HG03039 (cell line): ENCODE results near the gene UVRAG.
A peak's percentile ranks its signal among the peaks of the same experiment; 100 is the strongest.

ENCODE experiments used
- ATAC-seq: cut with Tn5 transposase; IDR thresholded peaks from one replicate; pipeline ENCODE4 v1.9.1; 2021; ENCODE audit warnings: mild to moderate bottlenecking, moderate library complexity; ENCODE audit not compliant: unreplicated experiment

The UVRAG gene

GRCh38 chr11:76131671-76132631 is 316.9 kb downstream of the UVRAG start:
- no peak for ATAC-seq

GRCh38 chr11:76134239-76134638 is 319.2 kb downstream of the UVRAG start:
- ATAC-seq: no peak

DNA sequence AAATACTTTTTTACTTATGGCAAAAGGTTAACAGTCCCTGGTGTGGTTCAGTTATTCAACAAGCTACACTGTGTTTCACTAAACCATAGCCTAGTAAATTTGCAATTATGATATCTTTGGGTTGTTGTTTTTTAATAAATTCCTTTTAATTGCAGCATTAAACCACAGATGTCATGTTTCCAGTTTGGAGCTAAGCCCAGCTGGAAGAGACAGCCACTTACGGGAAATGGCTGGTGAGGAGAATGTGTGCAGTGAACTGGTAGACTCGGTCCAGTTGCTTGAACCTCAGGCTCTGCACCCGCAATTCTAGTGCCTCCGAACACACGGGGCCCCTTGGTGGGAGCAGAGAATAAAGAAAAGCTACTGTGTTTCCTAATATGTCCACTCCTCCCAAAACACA is 320.5 kb downstream of the UVRAG start:
- ATAC-seq: no peak

GRCh38 chr11:76139314-76139713 is 324.3 kb downstream of the UVRAG start:
- ATAC-seq: no peak

DNA sequence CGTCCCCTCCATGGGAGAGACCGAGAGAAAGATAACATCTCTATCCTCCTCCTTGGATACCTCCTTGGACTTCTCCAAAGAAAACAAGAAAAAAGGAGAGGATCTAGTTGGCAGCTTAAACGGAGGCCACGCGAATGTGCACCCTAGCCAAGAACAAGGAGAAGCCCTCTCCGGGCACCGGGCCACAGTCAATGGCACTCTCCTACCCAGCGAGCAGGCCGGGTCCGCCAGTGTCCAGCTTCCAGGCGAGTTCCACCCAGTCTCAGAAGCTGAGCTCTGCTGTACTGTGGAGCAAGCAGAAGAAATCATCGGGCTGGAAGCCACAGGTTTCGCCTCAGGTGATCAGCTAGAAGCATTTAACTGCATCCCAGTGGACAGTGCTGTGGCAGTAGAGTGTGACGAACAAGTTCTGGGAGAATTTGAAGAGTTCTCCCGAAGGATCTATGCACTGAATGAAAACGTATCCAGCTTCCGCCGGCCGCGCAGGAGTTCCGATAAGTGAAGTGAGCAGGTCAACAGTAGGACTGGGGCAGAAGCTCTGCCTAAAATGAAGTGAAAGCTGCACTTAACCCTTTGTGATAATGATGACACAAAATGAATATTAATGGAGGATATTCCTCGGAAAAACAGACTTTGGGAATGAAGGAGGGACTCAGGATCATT is 326.0 kb downstream of the UVRAG start:
- no peak for ATAC-seq

DNA sequence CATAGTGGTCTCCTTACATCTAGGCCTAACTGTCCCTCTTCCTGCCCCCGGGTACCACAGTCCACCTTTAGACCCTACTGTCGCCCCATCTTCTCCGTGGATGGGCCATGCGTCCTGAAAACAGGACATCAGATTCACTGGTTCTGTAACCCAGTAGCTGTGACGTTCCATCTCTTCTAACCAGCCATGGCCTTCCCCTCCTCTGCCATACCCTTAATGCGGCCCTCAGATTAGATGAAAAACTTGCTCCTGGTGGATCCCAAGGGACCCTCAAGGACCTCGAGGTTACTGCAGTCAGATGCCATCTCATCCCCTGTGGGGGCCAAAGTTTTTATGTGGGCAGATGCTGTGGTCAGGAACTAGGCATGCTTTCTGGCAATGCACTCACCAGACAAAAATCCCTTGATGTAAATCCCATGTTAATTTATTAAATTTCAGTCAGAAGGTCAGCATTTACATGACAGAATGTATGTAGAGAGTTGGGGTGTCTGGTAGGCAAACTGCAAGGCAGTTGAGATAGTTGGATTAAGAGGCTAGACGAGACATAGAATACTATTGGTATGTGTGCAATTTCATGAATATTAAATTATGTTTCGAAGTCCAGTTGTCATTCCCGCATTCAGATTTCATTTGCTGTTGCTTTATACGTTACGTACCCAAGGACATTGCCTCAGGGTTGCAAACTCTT is 327.0 kb downstream of the UVRAG start:
- no peak for ATAC-seq

- no peak for ATAC-seq
Measured at GRCh38 chr11:76143274-76143673, 328.3 kb downstream of the UVRAG start.

DNA sequence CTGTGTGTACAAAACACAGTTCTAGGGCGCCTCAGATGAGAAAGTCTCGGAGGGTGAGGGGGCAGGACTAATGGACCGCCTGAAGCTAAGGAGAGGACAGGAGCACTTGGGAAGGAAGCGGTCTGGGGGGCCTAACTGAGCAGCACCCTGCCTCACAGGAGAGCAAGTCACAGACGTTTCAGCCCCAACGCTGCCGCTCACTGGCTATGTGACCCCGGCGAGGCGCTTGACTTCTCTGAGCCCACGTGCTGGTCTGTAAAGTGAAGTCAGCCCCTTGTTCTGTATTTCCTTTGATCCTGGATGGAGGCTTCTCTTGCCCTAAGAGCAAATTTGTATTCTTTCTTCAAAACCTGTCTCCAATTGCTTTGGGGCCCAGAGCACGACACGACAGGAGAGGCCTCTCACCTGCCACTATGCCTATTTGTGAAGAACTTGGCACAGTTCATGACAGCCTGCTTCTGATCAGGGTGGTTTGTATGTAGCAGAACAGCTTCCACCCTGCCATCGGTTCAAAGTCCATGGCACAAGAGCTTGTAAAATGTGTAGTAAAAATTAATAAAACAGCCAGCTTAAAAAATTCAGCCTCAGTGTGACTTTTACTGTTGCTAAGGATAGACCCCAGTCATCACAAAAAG is 332.2 kb downstream of the UVRAG start:
- no peak for ATAC-seq

DNA sequence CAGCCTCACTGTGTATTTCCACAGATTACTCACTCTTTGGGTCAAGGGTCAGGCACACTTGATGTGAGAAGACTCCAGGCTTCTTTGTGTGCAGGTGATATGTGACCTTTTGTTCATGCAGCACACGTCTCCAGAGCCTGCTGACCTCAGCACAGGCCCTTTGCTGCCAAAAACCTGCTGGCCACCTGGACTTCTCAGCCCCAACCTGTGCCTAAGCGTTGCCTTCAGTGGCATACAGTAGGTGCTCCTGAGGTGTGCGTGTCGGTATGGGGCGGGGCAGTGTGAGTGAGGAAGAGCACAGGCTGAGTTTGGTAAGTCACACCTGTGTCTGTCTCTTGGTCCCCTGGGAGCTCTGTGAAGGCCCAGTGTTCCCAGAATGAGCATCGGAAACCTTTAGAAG is 333.2 kb downstream of the UVRAG start:
- no peak for ATAC-seq

DNA sequence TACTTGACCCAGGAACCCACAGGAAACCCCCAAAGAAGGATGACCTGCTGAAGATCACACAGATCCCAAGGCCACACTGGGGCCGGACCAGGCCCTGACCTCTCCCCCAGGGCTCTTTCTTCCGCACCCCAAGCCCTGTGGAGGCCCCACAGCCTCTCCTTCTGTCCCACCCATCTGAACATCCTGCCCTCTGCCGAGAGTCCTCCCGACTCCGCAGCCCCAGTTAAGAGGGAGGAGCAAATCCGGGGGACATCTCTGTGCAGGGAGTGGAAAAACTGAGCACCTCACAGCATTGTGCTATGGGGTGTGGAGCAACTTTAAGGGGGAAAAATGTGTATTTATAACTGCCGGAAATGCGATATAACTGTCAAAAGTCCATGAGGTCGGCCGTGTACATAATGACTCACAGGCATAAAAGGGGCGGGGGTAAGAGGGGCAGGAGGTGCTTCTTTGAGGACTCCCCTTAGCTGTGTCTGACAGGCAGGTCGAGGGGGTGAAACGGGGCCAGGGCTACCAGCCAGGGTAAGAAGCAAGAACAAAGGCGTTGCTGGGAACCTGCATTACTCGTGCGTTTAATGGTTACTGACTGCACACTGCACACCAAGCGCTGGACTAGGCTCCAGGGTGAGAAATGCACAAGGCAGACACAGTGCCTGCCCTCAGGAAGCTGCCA is 334.1 kb downstream of the UVRAG start:
- ATAC-seq: no peak

DNA sequence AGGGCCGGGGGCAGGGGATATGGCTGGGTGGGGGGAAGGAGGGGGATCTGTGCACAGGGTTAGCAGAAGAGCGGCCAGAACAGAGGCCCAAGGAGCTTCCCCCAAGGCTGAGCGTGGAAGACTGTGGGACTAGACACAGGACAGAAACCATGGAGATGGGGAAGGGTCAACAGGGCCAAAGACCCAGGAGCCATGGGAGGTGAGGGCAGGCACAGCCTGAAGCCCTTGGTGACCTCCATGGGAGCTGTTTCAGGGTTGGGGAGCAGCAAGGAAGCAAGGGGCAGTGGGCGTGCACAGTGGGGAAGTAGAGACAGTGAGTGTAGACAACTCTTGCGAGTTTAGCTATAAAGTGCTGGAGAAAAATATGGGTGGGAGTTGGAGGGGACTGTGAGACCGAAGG is 334.7 kb downstream of the UVRAG start:
- no peak for ATAC-seq

- no peak for ATAC-seq
Measured at GRCh38 chr11:76150141-76150540, 335.1 kb downstream of the UVRAG start.

GRCh38 chr11:76151556-76152085 is 336.6 kb downstream of the UVRAG start:
- ATAC-seq: no peak

- peak; percentile 67 for ATAC-seq
Measured at GRCh38 chr11:76152086-76152681, 337.2 kb downstream of the UVRAG start.

DNA sequence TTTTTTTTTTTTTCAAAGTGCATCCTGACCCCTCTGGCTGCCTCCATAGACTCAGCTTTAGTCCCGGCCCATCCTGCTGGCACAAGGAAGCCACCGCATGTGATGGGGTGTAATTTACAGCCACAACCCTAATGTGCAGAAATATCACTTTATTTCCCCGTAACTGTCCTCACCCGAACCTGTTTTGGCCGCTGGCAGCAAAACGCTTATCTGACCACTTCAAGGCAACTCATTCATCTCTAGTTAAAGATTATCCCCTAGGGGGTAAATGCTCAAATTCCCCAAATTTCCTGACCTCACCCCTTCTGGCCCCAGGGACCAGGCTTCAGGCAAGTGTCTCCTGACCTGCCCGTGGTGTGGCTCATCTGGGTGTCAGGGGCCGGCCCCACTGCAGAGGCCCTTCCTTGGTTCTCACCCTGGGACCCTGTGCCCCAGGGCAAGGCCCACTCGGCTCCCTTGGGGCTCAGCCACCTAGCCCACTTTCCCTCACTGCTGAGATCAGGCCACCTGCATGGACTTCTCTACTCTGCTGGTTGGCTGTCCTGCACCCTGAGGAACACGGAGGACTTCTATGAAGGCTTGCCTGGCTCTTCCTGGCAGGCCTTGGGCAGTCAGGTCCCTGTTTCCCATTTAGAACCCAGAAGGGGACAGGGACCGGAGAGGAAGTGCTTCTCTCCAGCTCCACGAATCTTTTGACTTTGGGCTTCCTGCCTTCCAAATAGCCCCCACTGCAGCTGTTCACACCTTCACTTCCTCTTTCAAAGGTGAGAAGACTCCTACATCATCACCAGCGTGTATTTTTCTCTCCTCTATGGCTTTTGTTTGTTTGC is 337.9 kb downstream of the UVRAG start:
- no peak for ATAC-seq

DNA sequence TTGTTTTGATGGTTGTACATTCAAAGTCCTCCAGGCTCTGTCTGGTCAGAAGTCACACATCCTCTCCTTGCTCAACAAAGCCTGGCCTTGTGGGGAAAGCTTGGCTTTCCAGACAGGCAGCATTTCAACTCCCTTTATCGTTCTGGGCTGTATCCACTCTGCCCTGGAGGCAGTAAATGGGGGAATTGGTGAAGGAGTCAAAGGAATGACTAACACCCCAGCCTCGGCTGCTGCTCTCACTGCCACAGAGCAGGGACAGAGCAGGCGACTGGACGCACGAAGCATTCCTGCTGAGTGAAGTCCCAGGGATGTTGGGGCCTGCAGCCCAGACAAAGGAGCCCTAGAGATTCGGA is 338.5 kb downstream of the UVRAG start:
- ATAC-seq: no peak

DNA sequence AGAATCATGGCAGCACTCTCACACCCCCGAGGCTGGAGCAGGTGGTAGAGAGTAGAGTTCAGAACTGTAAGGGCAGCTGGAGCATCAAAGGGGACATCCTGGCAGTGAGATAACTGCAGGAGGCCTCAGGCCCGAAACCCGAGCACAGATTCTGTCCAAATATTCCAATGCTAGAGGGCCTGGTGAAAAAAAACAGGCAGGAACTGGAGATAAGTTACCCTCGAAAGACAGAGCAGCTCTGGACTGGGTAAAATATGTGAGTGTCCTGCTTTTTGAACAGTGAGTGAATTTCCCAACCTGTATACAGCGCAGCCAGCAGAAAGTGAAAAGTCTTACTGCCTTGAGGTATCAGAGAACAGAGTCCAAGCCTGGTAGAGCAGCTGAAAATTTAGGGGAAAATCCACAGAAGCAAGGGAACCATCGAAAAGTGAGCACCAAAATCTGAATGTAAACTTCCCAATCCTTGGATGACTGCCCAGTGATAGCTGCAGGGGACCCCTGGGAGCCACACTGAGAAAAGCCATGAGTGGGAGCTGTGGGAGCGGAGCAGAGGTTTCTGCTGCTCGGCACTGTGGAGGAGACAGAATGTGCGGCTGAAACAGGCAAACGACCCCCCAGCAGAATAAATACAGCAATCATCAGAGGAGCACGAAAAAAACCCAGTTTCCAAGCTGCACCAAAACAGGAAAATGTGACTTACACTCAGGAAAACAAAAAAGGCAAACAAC is 340.7 kb downstream of the UVRAG start:
- no peak for ATAC-seq

DNA sequence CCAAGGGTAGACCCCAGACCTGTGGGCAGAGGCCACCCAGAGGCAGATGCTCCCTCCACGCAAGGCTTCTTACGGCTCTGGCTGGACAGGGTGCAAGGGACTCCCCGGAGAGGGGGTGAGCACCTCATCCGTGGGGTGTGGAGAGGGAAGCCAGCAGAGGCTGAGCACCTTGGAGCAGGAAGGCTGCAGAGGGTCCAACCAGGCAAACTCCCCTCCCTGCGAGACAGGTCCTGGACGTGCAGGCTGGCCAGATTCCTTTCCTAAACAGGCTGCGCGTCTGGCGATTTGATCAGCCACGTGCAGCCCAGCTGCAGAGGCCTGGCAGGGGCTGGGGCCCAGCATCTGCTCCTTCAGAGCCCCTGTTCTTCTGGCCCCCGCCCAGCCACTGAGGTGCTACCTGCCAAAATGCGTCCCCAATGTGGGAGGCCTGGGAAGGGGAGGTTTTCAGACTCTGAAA is 342.0 kb downstream of the UVRAG start:
- no peak for ATAC-seq
